ENCODE results near the gene GRIP1.

GRIP1 gene

DNA sequence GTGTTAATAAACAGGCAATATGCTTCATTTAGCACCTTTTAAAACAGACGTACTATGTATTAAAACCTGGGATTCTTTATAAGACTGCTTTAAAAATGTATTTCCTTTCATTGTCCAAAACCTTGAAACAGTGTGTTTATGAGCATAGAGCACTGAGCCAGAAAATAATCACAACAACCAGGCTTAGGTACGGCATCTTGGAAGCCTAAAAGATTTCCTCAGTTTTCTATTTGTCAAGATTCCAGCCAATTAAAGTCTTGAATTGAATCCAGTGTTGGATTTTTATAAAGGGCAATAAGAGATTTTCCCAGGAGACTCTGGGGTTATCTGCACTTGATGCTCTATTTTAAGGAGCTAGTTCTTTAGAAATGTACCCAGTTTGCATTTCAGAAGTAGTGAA lies 80.3 kb downstream of the GRIP1 start:
- DNase-seq: no peak

- no peak for DNase-seq
Observed at GRCh38 chr12:66598079-66598478, 80.8 kb downstream of the GRIP1 start.

GRCh38 chr12:66596199-66596598 lies 82.7 kb downstream of the GRIP1 start:
- no peak for DNase-seq

DNA sequence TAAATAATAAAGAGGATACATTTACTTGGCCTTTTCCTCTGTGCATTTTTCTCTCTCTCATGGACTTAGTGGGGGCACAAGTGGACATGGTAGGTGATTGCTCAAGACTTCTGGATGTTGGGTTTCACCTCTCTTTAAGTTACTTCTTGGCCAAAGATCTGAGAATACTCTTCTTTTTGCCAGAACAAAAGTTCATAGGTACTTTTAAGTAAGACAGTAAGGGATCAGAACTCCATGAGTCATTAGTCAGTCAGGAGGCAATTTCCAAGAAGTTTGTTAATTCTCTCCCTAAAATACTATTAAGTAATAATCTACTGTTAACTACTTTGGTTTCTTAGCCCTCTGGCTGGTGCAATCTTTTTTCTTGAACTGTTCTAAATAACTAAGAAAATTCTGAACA lies 84.2 kb downstream of the GRIP1 start:
- DNase-seq: no peak

DNA sequence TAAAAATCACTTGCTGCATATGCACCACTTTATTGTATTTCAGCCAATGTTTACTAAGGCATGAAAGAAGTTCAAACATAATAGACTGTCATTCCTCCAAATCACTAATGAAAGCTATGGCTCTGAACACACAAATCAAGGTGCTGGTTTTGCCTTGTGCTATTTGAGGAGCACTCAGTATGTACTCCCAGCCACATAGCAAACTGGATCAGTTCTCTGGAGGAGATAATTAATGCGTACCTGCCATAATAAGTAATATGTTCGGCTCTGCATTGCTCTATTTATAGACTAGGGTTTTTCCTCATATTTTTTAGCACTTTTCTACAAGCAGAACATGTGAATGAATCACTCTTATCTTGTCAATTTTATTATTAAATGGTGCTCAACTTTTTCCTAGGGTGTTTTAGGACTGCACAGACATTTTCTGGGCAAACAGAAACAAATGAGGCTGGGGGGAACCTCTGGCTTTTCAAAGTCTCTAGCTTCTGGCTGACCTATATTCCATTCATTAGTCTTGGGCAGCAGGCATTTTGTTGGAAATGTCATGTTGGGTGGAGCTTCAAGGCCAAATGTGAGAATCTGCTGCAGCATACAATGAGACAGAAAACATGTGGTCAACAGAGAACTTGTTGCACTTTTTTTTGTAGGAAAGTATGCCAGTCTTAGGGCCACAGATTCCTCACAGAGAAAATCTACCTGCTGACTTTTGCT lies 88.4 kb downstream of the GRIP1 start:
- DNase-seq: no peak

DNA sequence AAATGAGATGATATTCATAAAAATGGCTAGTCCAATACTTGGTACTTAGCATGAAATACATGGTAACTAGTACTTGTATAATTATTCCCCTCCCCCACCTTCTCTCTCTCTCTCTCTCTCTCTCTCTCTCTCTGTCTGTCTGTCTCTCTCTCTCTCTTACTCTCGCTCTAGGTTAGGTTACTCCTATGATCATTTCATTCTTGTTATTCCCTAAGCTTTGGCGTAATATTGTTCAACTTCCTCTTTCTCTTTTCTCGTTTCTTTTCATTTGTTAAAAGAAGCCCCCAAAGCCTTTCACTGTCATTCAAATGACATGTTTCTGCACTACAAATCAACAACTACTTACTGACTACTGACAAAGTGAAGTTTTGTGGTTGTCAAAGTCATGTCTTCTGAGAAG lies 89.8 kb downstream of the GRIP1 start:
- no peak for DNase-seq

DNA sequence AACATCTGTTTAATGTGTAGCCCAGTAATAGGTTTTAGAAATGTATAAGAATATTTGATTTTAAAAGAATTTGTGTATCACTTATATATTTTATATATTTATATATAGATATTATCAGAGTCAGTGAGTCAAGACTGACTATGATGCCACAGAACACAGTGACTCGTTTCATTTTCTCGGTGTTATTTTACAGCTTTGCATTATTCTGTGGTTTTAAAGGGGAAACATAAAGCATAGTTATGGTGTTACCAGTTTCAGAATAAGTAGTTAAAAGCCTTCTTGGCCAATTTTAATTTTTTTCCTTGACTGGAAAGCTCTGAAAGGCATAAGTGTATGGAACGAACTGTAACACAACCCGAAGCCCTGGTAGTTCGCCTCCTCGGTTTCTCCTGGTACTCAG lies 91.0 kb downstream of the GRIP1 start:
- DNase-seq: no peak

- no peak for DNase-seq
Observed at GRCh38 chr12:66584673-66585072, 94.2 kb downstream of the GRIP1 start.

DNA sequence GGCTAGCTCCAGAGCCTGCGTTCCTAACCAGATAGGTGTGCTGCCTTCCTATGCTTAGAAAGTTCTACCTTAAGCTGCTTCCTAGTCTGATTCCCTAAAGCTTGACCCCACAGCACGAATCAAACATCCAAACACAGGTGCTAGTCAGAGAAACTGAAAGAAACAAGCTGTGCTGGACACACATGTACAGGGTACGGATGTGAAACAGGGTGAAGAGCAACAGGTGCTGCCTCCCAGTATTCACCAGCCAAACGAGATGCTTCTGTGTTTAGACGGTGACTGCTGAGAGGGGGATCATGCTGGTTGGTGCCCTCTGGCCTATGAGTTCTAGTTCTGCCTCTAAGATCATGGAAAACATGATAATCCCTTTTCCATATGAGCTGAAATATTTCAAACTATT lies 105.3 kb downstream of the GRIP1 start:
- DNase-seq: no peak

- DNase-seq: no peak
Observed at GRCh38 chr12:66572845-66573244, 106.0 kb downstream of the GRIP1 start.

DNA sequence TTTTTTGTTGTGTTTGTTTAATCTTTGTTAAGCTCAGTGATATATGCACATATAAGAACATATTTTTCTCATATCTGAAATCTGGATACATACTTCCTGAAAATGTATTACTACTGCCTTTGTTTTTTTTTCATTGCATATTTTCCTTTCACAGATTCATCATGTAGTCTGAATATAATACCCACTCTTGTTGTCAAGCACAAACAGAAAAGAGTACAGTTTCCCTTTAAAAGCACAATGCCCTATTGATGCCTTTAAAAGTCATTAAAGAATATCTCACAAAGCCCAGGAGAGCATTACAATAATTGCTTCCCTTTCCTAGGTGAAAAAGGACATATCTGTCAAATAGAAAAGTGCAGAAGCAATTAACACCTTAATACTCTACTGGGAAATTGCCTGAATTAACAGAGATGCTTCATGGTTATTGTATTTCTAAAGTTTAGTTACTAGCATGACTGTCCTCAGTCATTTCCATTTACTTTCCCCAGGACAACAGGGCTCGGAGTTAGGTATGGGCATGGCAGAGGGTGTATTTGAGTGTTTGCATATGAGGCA lies 107.4 kb downstream of the GRIP1 start:
- no peak for DNase-seq

GRCh38 chr12:66563220-66563619 lies 115.7 kb downstream of the GRIP1 start:
- no peak for DNase-seq

DNA sequence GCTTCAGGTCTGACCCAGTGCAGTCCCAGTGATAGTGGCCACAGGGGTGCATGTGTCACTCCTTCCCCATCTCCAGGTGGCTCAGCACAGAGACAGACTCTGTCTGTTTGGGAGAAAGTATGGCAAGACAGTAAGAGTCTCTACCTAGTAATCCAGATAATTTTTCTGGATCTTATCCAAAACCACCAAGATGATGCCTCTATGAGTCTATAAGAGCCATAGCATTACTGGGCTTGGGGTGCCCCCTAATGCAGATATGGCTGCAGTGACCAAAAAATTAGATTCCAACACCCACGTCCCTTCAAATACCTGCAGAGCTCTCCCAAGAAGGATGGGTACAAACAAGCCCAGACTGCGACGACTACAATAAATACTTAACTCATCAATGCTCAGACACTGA lies 123.8 kb downstream of the GRIP1 start:
- DNase-seq: no peak

GRCh38 chr12:66552716-66553115 lies 126.2 kb downstream of the GRIP1 start:
- no peak for DNase-seq

DNA sequence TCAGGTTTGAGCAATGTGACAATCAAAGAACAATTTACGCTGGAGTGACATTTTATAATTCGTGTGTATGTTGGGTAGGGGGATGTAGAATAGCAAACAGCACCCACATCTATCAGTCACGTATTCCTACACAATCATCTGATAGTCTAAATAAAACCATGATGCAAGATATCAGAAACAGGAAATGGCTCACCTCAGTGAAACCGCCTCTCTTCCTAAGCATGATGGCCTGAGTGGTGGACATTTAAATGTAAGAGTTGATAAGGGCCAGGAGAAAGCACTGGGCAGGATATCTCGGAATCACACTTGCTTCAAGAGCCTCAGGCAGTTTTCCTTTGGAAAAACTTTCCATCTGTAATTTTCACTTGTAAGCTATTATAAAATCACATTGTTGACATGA lies 128.2 kb downstream of the GRIP1 start:
- DNase-seq: no peak

DNA sequence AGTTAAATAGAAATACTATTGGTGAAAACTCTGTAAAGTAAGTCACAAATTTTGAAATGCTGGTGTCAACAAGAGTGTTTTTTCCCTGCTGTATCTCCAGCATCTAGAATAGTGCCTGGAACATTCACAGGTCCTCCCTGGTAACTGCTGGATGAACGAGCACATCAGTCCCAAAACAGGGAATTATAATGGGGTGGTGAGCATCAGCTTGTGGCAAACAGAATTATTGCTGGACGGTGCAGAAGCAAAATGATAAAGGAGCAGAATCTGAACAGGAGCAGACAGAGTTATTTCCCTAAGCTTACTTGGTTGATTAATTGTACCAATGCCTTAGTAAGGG lies 129.9 kb downstream of the GRIP1 start:
- DNase-seq: no peak

GRCh38 chr12:66548338-66549049 lies 130.4 kb downstream of the GRIP1 start:
- no peak for DNase-seq

GRCh38 chr12:66541426-66541825 lies 137.4 kb downstream of the GRIP1 start:
- DNase-seq: no peak

DNA sequence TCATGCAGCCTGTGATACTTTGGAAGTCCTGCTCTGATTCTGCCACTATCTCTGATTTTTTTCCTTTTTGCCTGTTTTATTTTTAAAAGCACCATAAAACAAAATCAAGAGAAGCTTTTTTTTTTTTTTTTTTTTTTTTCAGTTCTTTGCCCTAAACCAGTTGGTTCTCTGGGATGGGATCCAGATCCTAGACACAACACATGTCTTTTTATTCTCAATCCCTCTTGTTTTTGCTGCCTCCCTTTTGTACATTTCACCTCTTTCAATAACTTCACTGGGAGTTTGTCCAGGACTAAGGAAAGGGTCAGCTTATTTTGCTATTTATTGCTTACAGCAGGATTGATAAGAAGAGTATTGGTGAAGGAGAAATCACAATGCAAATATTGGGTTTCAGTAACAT lies 139.4 kb downstream of the GRIP1 start:
- no peak for DNase-seq

DNA sequence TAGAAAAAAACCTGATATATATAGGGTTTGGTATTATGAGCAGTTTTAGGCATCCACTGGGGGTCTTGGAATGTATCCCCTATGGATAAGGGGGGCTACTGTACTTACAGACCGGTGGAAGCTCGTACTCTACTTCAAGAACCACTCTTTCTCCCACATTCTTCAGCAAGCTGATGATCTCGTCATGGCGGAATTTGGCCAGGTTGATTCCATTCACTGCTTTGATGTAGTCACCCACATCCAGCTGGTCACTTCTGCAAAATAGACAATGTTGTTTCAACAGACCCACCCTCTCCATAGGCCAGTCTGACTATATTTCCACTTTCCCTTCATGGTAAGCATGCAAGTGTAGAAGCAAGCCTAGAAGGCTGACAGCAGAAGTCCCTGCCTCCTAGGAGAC lies 139.9 kb downstream of the GRIP1 start:
- no peak for DNase-seq

- no peak for DNase-seq
Observed at GRCh38 chr12:66537876-66538275, 141.0 kb downstream of the GRIP1 start.

- DNase-seq: no peak
Observed at GRCh38 chr12:66533767-66534166, 145.1 kb downstream of the GRIP1 start.

DNA sequence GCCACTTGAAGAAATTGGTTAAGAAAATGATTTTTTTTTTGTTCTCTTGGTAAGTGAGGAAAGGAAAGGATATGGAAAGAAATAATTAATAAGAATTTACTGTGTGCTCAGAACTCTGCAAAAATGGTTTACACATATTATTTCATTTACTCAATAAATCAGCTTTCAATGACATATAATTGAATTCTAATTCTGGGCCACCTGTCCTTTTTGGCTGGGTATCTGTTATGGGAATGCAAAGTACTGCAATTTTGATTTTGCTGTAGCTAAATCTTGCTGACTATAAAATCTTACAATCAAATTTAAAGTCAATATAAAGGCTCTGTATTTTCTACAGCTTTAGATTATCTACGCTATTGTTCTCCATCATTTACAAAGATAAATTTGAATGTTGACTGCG lies 147.1 kb downstream of the GRIP1 start:
- no peak for DNase-seq

GRCh38 chr12:66529934-66530333 lies 148.9 kb downstream of the GRIP1 start:
- no peak for DNase-seq

DNA sequence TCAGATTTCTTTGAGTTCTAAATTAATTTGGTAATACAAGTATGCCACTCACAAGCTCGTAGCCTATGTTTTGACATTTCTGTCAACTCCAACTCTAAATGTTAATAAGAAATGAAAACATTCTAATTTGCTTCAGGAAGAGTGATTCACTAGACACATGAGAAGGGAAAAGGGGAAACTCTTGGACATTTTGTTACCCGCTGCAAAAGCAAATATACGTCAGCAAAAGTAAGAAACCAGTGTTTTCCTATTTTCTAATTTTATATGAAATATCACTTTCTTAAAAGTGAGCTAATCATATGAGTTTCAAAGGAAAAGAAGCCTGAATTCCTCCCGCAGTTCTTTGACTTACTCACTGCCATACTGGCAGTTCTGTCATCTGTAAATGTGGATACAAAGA lies 162.3 kb downstream of the GRIP1 start:
- no peak for DNase-seq
